ENCODE measurements around the gene MYO1A.

The MYO1A gene

DNA sequence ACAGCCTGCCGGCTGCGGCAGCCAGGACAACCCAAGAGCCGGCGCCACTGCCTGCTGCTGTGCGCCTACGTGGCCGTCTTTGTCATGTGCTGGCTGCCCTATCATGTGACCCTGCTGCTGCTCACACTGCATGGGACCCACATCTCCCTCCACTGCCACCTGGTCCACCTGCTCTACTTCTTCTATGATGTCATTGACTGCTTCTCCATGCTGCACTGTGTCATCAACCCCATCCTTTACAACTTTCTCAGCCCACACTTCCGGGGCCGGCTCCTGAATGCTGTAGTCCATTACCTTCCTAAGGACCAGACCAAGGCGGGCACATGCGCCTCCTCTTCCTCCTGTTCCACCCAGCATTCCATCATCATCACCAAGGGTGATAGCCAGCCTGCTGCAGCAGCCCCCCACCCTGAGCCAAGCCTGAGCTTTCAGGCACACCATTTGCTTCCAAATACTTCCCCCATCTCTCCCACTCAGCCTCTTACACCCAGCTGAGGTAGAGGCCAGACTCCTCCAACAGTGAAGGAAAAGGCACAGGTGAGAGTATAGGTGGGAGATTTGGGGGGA is 53.9 kb downstream of the MYO1A start:
- no peak overlapping the region for H3K4me3 ChIP-seq (ENCODE audit: low read depth, low read length)
- TF ChIP-seq, protein P1, sequence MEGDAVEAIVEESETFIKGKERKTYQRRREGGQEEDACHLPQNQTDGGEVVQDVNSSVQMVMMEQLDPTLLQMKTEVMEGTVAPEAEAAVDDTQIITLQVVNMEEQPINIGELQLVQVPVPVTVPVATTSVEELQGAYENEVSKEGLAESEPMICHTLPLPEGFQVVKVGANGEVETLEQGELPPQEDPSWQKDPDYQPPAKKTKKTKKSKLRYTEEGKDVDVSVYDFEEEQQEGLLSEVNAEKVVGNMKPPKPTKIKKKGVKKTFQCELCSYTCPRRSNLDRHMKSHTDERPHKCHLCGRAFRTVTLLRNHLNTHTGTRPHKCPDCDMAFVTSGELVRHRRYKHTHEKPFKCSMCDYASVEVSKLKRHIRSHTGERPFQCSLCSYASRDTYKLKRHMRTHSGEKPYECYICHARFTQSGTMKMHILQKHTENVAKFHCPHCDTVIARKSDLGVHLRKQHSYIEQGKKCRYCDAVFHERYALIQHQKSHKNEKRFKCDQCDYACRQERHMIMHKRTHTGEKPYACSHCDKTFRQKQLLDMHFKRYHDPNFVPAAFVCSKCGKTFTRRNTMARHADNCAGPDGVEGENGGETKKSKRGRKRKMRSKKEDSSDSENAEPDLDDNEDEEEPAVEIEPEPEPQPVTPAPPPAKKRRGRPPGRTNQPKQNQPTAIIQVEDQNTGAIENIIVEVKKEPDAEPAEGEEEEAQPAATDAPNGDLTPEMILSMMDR (IDR thresholded peaks at IDR 0.05; ENCODE audit: borderline replicate concordance, insufficient read depth, low read depth, low read length), result no peak

DNA sequence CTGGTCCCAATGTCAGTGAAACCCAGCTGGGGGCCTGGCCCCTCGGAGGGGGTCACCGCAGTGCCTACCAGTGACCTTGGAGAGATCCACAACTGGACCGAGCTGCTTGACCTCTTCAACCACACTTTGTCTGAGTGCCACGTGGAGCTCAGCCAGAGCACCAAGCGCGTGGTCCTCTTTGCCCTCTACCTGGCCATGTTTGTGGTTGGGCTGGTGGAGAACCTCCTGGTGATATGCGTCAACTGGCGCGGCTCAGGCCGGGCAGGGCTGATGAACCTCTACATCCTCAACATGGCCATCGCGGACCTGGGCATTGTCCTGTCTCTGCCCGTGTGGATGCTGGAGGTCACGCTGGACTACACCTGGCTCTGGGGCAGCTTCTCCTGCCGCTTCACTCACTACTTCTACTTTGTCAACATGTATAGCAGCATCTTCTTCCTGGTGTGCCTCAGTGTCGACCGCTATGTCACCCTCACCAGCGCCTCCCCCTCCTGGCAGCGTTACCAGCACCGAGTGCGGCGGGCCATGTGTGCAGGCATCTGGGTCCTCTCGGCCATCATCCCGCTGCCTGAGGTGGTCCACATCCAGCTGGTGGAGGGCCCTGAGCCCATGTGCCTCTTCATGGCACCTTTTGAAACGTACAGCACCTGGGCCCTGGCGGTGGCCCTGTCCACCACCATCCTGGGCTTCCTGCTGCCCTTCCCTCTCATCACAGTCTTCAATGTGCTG is 54.6 kb downstream of the MYO1A start:
- no peak overlapping the region for H3K4me3 ChIP-seq (ENCODE audit: low read depth, low read length)
- TF ChIP-seq, protein P1 (IDR thresholded peaks at IDR 0.05; ENCODE audit: borderline replicate concordance, insufficient read depth, low read depth, low read length), result no peak

DNA sequence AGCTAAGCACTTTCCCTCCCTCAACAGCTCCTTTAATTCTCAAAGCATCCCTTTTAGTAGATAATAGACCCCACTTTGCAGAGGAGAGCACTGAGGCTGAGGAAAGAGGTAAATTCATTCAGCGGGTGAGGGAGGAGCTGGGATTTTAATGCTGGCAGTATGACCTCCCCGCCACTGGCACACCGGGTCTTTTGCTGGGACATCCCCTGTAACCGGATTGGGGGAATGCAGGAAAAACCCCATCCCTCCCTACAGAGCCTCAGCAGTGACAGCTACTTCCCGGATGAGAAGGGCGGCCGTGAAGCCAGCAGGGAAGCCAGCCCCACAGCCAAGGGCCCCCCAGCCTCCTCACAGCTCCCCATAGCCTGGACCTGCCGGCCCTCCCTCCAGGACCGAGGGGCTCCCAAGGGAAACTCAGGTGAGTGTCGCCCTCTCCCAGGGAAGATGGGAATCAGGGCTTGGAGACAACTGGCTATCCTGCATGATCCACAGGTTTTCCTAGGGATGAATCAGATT is 55.6 kb downstream of the MYO1A start:
- TF ChIP-seq, protein P1 (IDR thresholded peaks at IDR 0.05; ENCODE audit: borderline replicate concordance, insufficient read depth, low read depth, low read length), result no peak
- H3K4me3 ChIP-seq (ENCODE audit: low read depth, low read length), result no peak overlapping the region

DNA sequence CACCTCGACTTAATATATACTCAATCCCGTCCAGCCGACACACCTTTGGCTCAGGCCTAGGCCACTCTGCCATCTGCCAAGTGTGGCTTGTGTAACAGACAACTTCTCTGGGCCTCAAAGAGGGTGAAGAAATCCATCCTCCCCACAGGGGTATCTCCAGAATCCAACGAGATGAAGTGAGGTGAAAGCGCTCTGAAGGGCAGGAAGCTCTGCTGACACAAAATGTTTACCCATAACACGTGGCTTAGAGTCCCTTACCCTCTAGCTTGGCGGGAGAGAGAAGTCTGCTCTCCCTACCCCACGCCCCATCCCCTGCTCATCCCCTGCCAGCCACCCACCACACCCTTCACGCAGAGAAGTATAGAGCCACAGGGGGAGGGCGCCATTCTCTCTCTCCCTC is 56.6 kb downstream of the MYO1A start:
- H3K4me3 ChIP-seq (ENCODE audit: low read depth, low read length), result no peak overlapping the region
- TF ChIP-seq, protein P1 (IDR thresholded peaks at IDR 0.05; ENCODE audit: borderline replicate concordance, insufficient read depth, low read depth, low read length), result no peak

DNA sequence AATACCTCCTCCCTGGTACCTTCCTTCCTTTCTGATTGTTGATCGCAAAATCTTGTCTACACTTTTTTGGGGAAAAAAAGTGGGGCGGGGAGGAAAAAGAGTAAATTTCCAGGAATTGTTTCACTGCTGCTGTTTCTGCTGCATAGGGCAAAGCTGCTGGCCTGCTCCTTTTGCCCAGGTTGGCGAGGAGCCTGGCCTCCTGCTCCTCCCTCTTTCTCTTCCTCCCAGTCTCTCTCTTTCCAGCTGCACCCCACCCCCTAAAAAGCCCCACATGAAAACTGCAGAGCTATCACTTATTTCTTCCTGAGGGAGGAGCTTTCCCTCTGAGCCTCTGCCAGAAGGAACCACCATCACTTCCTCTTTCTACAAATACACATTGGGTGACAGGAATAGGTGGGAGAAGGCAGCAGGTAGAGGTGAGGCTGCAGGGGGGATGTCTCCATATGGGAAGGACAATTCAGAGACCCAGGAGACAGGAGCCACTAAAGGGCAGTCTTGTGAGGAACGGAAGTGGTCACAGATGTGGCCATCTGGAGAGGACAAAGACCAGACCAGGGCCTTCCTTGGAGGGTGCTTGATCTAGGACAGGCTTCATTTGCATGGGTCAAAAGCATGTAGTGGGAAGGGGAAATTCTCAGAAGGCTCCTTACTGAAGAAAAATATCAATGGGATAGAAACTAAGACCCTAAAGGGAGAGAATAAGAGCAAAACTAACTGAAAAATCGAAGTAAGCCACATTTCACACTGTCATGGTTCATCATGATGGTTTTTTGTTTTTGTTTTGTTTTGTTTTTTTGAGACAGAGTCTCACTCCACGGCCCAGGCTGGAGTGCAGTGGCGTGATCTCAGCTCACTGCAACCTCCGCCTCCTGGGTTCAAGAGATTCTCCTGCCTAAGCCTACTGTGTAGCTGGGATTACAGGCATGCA is 58.3 kb downstream of the MYO1A start:
- TF ChIP-seq, protein P1 (IDR thresholded peaks at IDR 0.05; ENCODE audit: borderline replicate concordance, insufficient read depth, low read depth, low read length), result no peak
- H3K4me3 ChIP-seq (ENCODE audit: low read depth, low read length), result no peak overlapping the region

DNA sequence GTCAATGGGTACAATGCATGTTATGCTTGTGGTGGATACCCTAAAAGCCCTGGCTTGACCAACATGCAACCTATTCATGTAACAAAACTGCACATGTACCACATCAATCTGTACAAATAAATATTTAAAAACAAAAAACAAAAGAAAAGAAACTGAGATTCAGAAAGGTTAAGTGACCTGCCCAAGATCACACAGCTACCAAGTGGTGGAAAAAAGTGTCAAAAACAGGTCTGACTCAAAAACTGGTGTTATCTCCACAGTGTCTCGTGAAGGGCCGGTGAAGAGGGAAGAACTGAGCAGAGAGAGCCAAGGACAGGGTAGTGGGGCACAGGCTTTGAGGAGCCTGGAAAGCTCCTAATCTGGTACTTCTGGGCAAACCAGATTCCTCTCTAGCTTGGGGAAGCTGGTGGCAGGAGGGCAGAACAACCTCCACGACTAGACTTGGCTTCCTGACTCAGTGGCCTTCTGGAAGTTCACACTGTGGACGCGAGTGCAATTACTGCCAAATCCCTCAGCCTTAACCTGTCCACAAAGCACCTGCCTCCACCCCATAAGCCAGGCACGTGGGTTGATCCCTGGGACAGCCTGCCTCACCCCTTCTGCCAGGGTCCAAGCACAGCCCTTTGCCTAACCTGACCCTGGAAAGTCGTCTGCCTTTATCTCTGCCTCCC is 59.1 kb downstream of the MYO1A start:
- no peak overlapping the region for H3K4me3 ChIP-seq (ENCODE audit: low read depth, low read length)
- TF ChIP-seq, protein P1 (IDR thresholded peaks at IDR 0.05; ENCODE audit: borderline replicate concordance, insufficient read depth, low read depth, low read length), result no peak
